HFF-Myc (cell line): ENCODE results near the gene SMS.

Experiments used
- DNase-seq: peaks from one replicate; pipeline ENCODE4 v3.0.0-alpha.2; 2011; ENCODE audit warnings: low read depth; ENCODE audit errors: extremely low read depth
- H3K4me3 ChIP-seq: replicated peaks from 2 replicates; pipeline ENCODE4 v1.5.1; 2011; ENCODE audit warnings: low read depth, mild to moderate bottlenecking, control low read depth, low read length
- TF ChIP-seq, protein P1 (sequence below): IDR thresholded peaks from 2 replicates; pipeline ENCODE4 v1.5.1; 2012; ENCODE audit warnings: mild to moderate bottlenecking, low read depth, low read length, control low read depth; ENCODE audit errors: missing control alignments

SMS gene

DNA sequence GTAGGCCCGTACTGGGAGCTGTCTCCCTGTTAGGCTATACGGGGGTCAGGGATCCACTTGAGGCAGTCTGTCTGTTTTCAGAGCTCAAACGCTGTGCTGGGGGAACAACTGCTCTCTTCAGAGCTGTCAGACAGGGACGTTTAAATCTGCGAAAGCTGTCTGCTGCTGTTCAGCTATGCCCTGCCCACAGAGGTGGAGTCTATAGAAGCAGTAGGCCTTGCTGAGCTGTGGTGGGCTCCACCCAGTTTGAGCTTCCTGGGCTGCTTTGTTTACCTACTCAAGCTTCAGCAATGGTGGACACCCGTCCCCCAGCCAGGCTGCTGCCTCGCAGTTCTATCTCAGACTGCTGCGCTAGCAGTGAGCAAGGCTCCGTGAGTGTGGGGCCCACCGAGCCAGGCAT lies 64.4 kb downstream of the SMS start:
- no peak overlapping the region for H3K4me3 ChIP-seq
- no peak for DNase-seq
- TF ChIP-seq, protein P1, sequence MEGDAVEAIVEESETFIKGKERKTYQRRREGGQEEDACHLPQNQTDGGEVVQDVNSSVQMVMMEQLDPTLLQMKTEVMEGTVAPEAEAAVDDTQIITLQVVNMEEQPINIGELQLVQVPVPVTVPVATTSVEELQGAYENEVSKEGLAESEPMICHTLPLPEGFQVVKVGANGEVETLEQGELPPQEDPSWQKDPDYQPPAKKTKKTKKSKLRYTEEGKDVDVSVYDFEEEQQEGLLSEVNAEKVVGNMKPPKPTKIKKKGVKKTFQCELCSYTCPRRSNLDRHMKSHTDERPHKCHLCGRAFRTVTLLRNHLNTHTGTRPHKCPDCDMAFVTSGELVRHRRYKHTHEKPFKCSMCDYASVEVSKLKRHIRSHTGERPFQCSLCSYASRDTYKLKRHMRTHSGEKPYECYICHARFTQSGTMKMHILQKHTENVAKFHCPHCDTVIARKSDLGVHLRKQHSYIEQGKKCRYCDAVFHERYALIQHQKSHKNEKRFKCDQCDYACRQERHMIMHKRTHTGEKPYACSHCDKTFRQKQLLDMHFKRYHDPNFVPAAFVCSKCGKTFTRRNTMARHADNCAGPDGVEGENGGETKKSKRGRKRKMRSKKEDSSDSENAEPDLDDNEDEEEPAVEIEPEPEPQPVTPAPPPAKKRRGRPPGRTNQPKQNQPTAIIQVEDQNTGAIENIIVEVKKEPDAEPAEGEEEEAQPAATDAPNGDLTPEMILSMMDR, result no peak

DNA sequence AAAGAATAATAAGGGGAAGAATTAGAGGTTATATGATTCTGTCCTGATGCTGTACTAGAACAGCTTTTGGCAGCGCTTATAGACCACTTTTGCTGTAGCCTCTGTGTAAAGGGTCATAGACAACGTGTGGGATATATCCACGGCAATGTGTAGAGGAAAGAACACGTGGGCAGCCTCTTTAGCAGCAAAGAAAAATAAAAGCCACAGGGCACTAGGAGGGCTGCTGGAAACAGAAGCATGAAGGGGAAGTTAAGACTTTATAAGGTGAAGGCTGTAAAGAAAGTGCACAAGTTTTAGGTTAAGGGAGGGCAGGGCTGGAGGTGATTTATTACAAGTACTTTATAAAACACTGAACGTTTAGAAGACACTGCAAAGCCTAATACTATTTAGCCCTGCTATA lies 71.5 kb downstream of the SMS start:
- DNase-seq, result no peak
- TF ChIP-seq, protein P1, result no peak
- no peak overlapping the region for H3K4me3 ChIP-seq

- TF ChIP-seq, protein P1, result no peak
- no peak for DNase-seq
- no peak overlapping the region for H3K4me3 ChIP-seq
Observed at GRCh38 chrX:22012931-22013330, 72.4 kb downstream of the SMS start.

DNA sequence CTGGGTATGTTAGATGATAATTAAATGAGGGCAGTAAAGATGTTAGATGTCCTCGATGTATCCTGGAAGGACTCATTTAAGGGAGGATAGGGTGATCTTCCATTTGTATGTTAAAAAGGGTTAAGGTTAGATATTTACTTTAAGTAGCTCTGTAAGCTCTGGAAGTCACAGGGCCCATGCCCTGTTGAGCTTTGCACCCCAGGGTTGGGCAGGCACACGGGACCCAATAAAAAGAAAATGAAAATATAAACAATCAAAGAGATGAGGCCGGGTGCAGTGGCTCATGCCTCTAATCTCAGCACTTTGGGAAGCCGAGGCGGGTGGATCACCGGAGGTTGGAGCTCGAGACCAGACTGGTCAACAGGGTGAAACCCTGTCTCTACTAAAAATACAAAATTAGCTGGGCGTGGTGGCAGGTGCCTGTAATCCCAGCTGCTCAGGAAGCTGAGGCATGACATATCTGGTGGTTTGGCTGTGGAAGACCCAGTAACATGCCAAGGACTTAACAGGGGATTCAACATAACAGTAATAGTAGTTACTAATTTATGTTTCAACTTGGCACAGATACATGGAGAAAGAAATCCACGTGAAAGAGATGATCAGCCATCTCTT lies 74.7 kb downstream of the SMS start:
- no peak for DNase-seq
- TF ChIP-seq, protein P1, result no peak
- no peak overlapping the region for H3K4me3 ChIP-seq

- DNase-seq, result no peak
- no peak overlapping the region for H3K4me3 ChIP-seq
- TF ChIP-seq, protein P1, result no peak
Observed at GRCh38 chrX:22021751-22022324, 81.3 kb downstream of the SMS start.

DNA sequence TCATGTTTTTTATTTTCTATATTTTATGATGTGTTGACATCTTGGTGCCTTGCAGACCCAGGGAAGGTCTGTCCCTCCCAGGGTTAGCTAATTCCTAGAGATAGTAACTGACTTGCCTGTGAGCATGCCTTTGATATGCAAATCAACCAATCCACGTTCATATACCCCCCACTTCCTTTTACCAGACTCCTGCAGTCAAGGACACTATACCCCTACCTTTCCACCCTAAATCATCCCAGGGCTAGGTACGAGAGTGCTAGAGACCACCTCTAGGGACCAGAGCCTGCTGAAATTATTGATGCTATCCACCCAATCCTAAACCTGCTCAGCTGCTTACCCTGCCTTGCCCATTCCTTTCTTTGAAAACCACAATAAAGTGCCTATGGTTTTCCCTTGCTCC lies 84.1 kb downstream of the SMS start:
- TF ChIP-seq, protein P1, result no peak
- DNase-seq, result no peak
- H3K4me3 ChIP-seq, result no peak overlapping the region

GRCh38 chrX:22025751-22026150 lies 85.2 kb downstream of the SMS start:
- no peak for DNase-seq
- H3K4me3 ChIP-seq, result no peak overlapping the region
- TF ChIP-seq, protein P1, result no peak
